ENCODE results near the gene THRB.

Gene THRB

GRCh38 chr3:24138876-24139256 is 355.8 kb downstream of the THRB start:
- Histone ChIP-seq H2AK5ac (ENCODE audit: low read length) (no peak overlapping the region), H3K23ac (ENCODE audit: low read length) (no peak overlapping the region), H3K4ac (ENCODE audit: low read depth, low read length) (no peak overlapping the region), H3K4me3 (ENCODE audit: low read length) (no peak overlapping the region), H3K9ac (ENCODE audit: low read length) (no peak overlapping the region), H3K56ac (ENCODE audit: low read length) (no peak overlapping the region), H3K79me2 (ENCODE audit: control insufficient read depth, insufficient read depth, low read length) (no peaks in the 10 kb centered on the region), H3K18ac (ENCODE audit: low read length) (no peak overlapping the region), H3K4me2 (ENCODE audit: low read length) (no peak overlapping the region), H2BK5ac (ENCODE audit: low read length) (no peak overlapping the region), H3K36me3 (ENCODE audit: control insufficient read depth, insufficient read depth, low read length) (no peaks in the 10 kb centered on the region), H4K8ac (ENCODE audit: low read depth, low read length) (no peak overlapping the region), H4K5ac (ENCODE audit: low read length) (no peak overlapping the region), H3K27me3 (ENCODE audit: insufficient read depth, low read length, poor library complexity) (no peaks in the 10 kb centered on the region), H2BK15ac (replicated peaks; ENCODE audit: low read depth) (no peak overlapping the region), H3K4me1 (ENCODE audit: control insufficient read depth, low read depth, low read length) (no peaks in the 10 kb centered on the region), H3K27ac (ENCODE audit: low read depth, low read length) (no peak overlapping the region), H3K79me1 (ENCODE audit: low read length) (no peaks in the 10 kb centered on the region), H2BK120ac (ENCODE audit: low read depth, low read length) (no peak overlapping the region)
- no peak for DNase-seq
- no CpG with 5 or more reads among the region's 1 CpG for WGBS (ENCODE audit: extremely low coverage, insufficient coverage, low lambda C conversion rate)

GRCh38 chr3:24137958-24138875 is 356.4 kb downstream of the THRB start:
- Histone ChIP-seq H3K79me1 (ENCODE audit: low read length) (no peaks in the 10 kb centered on the region), H2BK15ac (replicated peaks; ENCODE audit: low read depth) (no peak overlapping the region), H3K18ac (ENCODE audit: low read length) (no peak overlapping the region), H3K4me1 (ENCODE audit: control insufficient read depth, low read depth, low read length) (no peaks in the 10 kb centered on the region), H3K9ac (ENCODE audit: low read length) (no peak overlapping the region), H2BK120ac (ENCODE audit: low read depth, low read length) (no peak overlapping the region), H4K8ac (ENCODE audit: low read depth, low read length) (no peak overlapping the region), H2BK5ac (ENCODE audit: low read length) (no peak overlapping the region), H3K23ac (ENCODE audit: low read length) (no peak overlapping the region), H3K36me3 (ENCODE audit: control insufficient read depth, insufficient read depth, low read length) (no peaks in the 10 kb centered on the region), H2AK5ac (ENCODE audit: low read length) (no peak overlapping the region), H3K79me2 (ENCODE audit: control insufficient read depth, insufficient read depth, low read length) (no peaks in the 10 kb centered on the region), H3K4me3 (ENCODE audit: low read length) (no peak overlapping the region), H3K4ac (ENCODE audit: low read depth, low read length) (no peak overlapping the region), H3K56ac (ENCODE audit: low read length) (no peak overlapping the region), H3K4me2 (ENCODE audit: low read length) (no peak overlapping the region), H3K27ac (ENCODE audit: low read depth, low read length) (no peak overlapping the region), H3K27me3 (ENCODE audit: insufficient read depth, low read length, poor library complexity) (no peaks in the 10 kb centered on the region), H4K5ac (ENCODE audit: low read length) (no peak overlapping the region)
- DNase-seq = no peak
- WGBS (ENCODE audit: extremely low coverage, insufficient coverage, low lambda C conversion rate) = no CpG with 5 or more reads among the region's 6 CpGs

GRCh38 chr3:24137334-24137733 is 357.3 kb downstream of the THRB start:
- H2AK5ac ChIP-seq (ENCODE audit: low read length) = no peak overlapping the region
- no peak overlapping the region for H3K56ac ChIP-seq (ENCODE audit: low read length)
- H3K27ac ChIP-seq (ENCODE audit: low read depth, low read length) = no peak overlapping the region
- no peak for DNase-seq
- no peak overlapping the region for H3K9ac ChIP-seq (ENCODE audit: low read length)
- no peak overlapping the region for H3K18ac ChIP-seq (ENCODE audit: low read length)
- no peaks in the 10 kb centered on the region for H3K27me3 ChIP-seq (ENCODE audit: insufficient read depth, low read length, poor library complexity)
- no peak overlapping the region for H4K5ac ChIP-seq (ENCODE audit: low read length)
- no peaks in the 10 kb centered on the region for H3K36me3 ChIP-seq (ENCODE audit: control insufficient read depth, insufficient read depth, low read length)
- H4K8ac ChIP-seq (ENCODE audit: low read depth, low read length) = no peak overlapping the region
- H3K4me3 ChIP-seq (ENCODE audit: low read length) = no peak overlapping the region
- no peak overlapping the region for H2BK120ac ChIP-seq (ENCODE audit: low read depth, low read length)
- no peak overlapping the region for H2BK5ac ChIP-seq (ENCODE audit: low read length)
- no peak overlapping the region for H3K23ac ChIP-seq (ENCODE audit: low read length)
- no peak overlapping the region for H3K4ac ChIP-seq (ENCODE audit: low read depth, low read length)
- no peak overlapping the region for H3K4me2 ChIP-seq (ENCODE audit: low read length)
- H3K79me1 ChIP-seq (ENCODE audit: low read length) = no peaks in the 10 kb centered on the region
- H3K4me1 ChIP-seq (ENCODE audit: control insufficient read depth, low read depth, low read length) = no peaks in the 10 kb centered on the region
- no peaks in the 10 kb centered on the region for H3K79me2 ChIP-seq (ENCODE audit: control insufficient read depth, insufficient read depth, low read length)
- WGBS (ENCODE audit: extremely low coverage, insufficient coverage, low lambda C conversion rate) = no CpG with 5 or more reads among the region's 3 CpGs
- no peak overlapping the region for H2BK15ac ChIP-seq (replicated peaks; ENCODE audit: low read depth)

- H3K27me3 ChIP-seq (ENCODE audit: insufficient read depth, low read length, poor library complexity) = no peaks in the 10 kb centered on the region
- H2BK120ac ChIP-seq (ENCODE audit: low read depth, low read length) = no peak overlapping the region
- H3K4me2 ChIP-seq (ENCODE audit: low read length) = no peak overlapping the region
- H2BK15ac ChIP-seq (replicated peaks; ENCODE audit: low read depth) = no peak overlapping the region
- no peak overlapping the region for H3K4me3 ChIP-seq (ENCODE audit: low read length)
- no peaks in the 10 kb centered on the region for H3K36me3 ChIP-seq (ENCODE audit: control insufficient read depth, insufficient read depth, low read length)
- H4K5ac ChIP-seq (ENCODE audit: low read length) = no peak overlapping the region
- H3K56ac ChIP-seq (ENCODE audit: low read length) = no peak overlapping the region
- H3K18ac ChIP-seq (ENCODE audit: low read length) = no peak overlapping the region
- H3K9ac ChIP-seq (ENCODE audit: low read length) = no peak overlapping the region
- H3K4ac ChIP-seq (ENCODE audit: low read depth, low read length) = no peak overlapping the region
- no peak for DNase-seq
- no peak overlapping the region for H2BK5ac ChIP-seq (ENCODE audit: low read length)
- no peak overlapping the region for H3K23ac ChIP-seq (ENCODE audit: low read length)
- no peak overlapping the region for H2AK5ac ChIP-seq (ENCODE audit: low read length)
- H4K8ac ChIP-seq (ENCODE audit: low read depth, low read length) = no peak overlapping the region
- H3K79me2 ChIP-seq (ENCODE audit: control insufficient read depth, insufficient read depth, low read length) = no peaks in the 10 kb centered on the region
- H3K79me1 ChIP-seq (ENCODE audit: low read length) = no peaks in the 10 kb centered on the region
- H3K4me1 ChIP-seq (ENCODE audit: control insufficient read depth, low read depth, low read length) = no peaks in the 10 kb centered on the region
- H3K27ac ChIP-seq (ENCODE audit: low read depth, low read length) = no peak overlapping the region
Observed at GRCh38 chr3:24136624-24137310, 357.9 kb downstream of the THRB start.

- H3K27ac ChIP-seq (ENCODE audit: low read depth, low read length) = no peak overlapping the region
- no peaks in the 10 kb centered on the region for H3K4me1 ChIP-seq (ENCODE audit: control insufficient read depth, low read depth, low read length)
- no peak overlapping the region for H2BK5ac ChIP-seq (ENCODE audit: low read length)
- no peak overlapping the region for H3K4me2 ChIP-seq (ENCODE audit: low read length)
- DNase-seq = no peak
- no peak overlapping the region for H2AK5ac ChIP-seq (ENCODE audit: low read length)
- no peaks in the 10 kb centered on the region for H3K27me3 ChIP-seq (ENCODE audit: insufficient read depth, low read length, poor library complexity)
- H3K18ac ChIP-seq (ENCODE audit: low read length) = no peak overlapping the region
- H4K8ac ChIP-seq (ENCODE audit: low read depth, low read length) = no peak overlapping the region
- no peaks in the 10 kb centered on the region for H3K79me2 ChIP-seq (ENCODE audit: control insufficient read depth, insufficient read depth, low read length)
- H3K79me1 ChIP-seq (ENCODE audit: low read length) = no peaks in the 10 kb centered on the region
- no peak overlapping the region for H3K4me3 ChIP-seq (ENCODE audit: low read length)
- H3K4ac ChIP-seq (ENCODE audit: low read depth, low read length) = no peak overlapping the region
- H2BK120ac ChIP-seq (ENCODE audit: low read depth, low read length) = no peak overlapping the region
- no peak overlapping the region for H3K9ac ChIP-seq (ENCODE audit: low read length)
- no peak overlapping the region for H2BK15ac ChIP-seq (replicated peaks; ENCODE audit: low read depth)
- no CpG with 5 or more reads among the region's 2 CpGs for WGBS (ENCODE audit: extremely low coverage, insufficient coverage, low lambda C conversion rate)
- H3K36me3 ChIP-seq (ENCODE audit: control insufficient read depth, insufficient read depth, low read length) = no peaks in the 10 kb centered on the region
- no peak overlapping the region for H4K5ac ChIP-seq (ENCODE audit: low read length)
- H3K56ac ChIP-seq (ENCODE audit: low read length) = no peak overlapping the region
- H3K23ac ChIP-seq (ENCODE audit: low read length) = no peak overlapping the region
Observed at GRCh38 chr3:24135280-24135679, 359.4 kb downstream of the THRB start.
